Non-pigmented ciliary epithelial cell (primary cell): Measurements from ENCODE around the gene ANKLE1.
"Not testable (repeated sequence)": the region's sequence is repeated elsewhere in the genome, so short reads cannot be mapped to it uniquely, and the experiment has no call there.

ENCODE experiments used
- DNase-seq: peaks from one replicate; pipeline ENCODE4 v3.0.0-alpha.2; 2010; ENCODE audit warnings: low read depth

The ANKLE1 gene

DNA sequence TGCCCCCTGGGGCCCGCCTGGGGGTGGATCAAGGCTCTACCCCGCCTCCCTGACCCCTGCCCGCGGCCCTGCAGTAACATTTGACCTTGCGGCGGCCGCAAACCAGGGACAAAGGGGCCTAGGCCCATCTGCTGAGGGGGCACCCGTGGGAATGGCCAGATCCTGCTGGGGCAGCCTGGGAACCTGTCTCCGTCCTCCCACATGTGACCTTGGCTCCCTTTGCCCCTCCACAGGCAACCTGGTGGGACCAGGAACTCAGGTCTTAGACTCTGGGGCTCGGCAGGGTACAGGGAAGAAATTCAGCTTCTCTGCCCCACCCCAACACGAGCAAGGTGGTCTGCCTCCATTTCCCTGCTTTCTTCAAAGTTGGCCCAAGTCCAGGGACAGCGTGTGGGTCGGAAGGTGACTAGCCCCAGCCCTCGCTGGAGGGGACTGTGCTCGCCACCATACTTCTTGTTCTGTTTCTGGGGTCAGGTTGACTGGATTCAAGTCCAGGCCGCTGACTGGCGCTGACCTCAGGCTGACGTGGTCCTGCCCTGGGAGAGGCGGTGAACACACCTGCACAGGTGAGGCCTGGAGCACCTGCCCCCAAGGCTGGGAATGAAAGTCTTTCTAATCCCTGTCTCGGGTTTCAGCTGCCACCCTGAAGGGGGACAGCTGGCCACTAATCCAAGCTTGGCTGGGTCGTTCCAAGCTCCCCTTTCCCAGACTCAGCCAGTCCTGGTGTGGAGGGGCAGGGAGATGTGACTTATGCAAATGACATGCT, 33.5 kb upstream of the ANKLE1 start:
- DNase-seq: no peak

DNA sequence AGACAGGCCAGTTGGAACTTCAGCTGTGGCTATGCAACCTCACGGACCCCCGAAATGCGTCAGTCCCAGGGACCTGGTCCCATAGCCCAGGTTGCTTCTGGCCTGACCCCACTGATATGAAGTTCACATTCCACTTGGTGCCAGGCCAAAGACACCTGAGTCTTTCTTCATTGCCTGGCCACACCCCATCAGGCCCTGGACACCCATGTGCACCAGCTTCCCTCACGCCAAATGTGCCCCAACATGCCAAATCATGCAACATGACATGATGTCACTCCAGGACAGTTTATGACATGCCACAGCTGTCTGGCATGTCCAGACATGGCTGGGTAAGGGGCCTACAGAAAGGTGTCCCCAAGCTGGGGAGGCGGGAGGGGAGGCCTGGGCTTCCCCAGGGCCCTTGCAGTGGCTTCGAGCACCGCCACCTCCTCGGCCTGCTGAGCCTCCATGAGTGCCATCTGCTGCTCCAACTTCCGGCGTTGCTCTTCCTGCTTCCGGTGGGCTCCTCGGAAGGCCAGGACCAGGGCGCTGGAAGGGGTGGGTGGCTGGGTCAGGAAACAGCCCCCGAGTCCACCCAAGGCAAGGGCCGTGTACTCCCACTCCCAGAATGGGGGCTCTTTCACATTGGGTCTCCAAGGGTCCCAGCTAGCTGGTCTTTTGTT, 31.7 kb upstream of the ANKLE1 start:
- no peak for DNase-seq

DNA sequence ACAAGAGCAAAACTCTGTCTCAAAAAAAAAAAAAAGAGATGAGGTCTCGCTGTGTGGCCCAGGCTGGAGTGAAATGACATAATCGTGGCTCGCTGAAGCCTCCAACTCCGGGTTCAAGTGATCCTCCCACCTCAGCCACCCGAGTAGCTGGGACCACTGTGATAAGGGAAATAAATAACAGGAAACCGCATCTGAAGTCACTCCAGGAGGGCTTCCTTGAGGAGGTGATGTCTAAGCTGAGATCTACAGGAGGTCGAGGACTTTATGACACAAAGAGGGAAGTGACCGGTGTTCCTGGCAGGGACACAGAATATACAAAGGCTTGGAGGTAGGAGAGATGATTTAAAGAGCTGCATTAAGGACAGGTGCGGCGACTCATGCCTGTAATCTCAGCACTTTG, 27.1 kb upstream of the ANKLE1 start:
- no peak for DNase-seq

DNA sequence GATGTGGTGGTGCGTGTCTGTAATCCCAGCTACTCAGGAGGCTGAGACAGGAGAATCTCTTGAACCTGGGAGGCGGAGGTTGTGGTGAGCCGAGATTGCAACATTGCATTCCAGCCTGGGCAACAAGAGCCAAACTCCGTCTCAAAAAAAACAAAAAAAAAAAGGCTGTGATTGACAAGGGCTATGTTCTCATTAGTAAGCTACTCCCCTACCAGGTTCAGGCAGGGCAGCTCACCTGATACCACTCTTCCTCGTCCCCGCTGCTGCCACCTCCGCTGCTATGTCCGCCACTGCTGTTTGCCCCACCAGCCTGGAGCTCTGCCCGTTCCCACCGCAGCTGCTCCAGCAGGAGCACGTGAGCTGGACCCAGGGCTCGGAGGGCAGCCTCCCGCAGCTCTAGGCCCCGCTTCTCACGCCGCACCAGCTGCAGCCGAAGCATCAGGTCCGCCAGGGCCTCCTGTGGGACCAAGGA, 26.5 kb upstream of the ANKLE1 start:
- no peak for DNase-seq

DNA sequence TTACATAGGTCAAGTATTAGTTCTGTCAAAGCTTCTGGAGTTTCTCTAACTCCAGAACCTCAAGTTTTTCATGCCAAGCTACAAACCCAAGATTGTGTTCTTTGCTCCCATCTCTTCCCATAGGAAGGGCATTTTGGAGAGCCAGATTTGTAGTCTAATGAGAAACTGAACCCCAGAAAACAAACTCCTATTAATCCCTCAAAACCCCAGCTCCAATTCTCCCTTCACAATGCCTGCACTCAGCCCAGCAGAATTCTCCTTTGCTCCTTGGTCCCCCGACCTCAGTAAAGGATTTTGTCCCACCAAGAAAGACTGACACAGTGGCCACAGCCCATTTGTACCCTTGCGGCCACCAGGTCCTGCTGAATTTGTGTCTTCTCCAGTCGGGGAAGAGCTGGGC, 25.6 kb upstream of the ANKLE1 start:
- DNase-seq: no peak

DNA sequence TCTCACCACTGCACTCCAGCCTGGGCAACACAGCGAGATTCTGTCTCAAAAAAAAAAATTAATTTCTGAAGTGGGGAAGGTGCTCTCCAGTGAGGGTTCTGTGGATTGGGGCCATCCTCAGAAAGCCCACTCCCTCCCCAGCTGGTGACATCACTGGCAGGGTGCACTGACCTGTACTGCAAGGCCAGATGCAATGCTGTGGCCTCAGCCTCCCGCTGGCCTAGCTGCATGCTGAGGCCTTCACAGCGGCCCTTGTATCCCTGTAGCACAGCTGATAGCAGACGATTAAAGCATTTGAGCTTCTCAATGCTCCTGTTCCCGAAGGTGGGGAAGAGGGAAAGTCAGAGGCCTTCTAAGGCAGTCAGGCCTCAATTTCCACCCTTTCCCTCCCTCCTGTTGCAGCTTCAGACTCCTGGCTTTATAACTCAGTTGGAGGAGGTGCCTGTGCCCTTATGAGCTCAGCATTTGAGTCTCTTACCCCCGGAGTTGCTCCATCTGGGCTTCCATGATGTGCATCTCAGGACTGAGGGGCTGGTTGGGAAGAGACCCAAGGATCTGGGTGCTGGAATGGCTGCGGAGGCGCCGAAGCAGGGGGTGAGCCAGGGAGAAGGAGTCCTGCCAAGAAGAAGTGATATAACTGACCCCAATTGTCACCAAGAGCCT, 22.5 kb upstream of the ANKLE1 start:
- no peak for DNase-seq

DNA sequence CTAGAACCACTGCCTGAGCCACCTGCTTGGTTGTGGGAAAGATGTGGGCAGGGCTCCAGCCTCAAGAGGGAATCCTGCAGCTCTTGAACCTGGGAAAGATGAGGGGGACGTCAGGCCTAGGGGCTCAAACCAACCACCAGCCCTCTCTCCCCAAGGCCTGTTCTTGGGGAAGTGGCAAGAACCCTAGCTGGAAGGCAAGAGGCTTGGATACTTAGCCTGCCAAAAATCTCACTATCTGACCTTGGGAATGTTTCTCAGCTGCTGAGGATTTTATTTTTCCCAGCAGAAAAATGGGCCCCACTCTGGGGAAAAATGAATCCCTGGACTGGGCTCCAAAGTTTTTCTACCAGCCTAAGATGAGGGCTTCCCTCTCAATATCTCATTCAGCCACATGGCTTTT, 21.8 kb upstream of the ANKLE1 start:
- DNase-seq: no peak

DNA sequence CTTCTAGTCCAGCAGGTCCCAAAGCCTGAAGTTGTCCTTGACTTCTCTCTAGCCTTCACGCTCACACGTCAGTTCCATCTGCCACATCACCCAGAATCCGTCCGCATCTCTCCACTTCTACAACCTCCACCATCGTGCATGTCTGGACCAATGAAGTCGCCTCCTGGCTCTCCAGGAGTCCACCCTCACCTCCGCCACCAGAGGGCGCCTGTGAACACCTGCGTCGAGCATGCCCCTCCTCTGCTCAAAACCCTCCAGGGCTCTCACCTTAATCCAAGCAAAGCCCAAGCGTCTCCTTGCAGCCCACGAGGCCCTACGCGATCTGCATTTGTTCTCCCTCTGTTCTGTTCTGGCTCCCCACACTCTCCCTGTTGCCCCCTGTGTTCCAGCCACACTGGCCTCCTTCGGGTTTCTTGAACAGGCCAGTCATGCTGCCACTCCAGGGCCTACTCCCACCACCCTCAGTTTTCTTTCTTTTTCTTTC, 20.8 kb upstream of the ANKLE1 start:
- DNase-seq: no peak

DNA sequence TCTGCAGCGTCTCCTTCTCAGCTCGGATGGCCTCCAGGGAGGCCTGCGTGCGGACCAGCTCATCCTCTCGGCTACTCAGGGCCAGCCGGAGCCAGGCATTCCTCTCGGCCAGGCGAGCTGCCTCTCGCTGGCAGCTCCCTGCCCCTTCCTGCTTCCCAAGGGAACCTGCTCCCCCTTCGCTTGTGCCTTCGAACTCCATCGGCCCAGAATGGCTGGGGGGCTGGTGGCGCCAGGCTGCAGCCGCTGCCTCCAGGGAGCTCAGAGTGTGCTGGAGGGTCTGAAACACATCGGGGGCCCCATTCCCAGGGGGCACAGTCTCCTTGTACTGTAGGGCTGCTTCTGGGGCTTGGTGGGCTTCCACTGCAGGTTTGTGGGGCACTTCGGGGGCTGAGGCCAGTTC, 19.1 kb upstream of the ANKLE1 start:
- DNase-seq: no peak

DNA sequence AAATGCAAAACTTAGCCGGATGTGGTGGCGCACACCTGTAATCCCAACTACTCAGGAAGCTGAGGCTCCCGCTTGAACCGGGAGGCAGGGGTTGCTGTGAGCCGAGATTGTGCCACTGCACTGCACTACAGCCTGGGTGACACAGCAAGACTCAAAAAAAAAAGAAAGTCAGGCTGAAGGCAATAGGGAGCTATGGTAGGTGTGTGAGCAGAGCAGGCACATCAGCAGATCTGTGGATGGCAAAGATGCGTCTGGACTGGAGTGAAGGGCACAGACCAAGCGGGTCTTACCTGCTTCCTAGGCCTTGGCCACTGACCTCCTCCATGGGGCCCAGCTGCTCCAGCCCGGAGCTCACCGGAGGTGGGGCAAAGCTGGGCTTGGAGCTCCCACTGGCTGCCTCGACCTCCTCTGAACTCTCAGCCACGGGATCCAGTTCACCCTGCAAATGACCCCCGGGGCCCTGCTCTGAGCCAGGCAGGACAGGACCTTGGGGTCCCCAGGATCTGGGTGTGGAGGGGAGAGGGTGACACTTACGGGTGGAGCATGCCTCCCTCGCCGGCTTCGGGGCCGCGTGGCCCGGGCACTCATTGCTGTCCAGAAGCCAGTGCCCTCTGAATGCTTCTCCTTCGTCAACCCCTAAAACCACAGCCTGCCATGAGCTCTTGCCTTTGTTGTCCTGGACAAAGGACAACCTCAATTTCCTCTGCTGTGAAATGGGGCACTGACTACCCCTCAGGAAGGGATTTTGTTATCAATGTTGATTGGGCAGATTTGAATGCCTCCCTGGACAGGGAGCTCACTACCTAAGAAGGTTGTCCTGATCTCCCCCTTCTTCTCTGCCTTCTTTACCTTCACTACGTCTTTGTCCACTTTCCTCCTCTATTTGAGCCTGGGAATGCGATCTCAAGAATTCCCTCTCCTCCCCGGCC, 17.7 kb upstream of the ANKLE1 start:
- DNase-seq: no peak

DNA sequence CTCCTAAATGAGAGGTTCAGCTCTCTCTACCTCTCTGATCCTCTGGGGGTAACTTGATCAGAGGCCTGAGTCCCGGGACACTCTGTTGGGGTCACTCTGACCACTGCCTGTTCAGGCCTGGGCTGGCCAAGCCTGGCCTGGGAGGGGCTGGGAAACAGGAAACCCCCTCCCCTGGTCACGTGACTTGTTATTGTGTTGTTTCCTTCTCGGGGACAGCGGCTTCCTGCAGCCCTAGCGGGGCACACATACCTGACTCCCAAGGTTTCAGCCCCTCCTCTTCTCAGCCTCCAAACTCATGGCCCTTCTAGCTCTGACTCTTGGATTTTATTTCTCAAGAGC, 17.1 kb upstream of the ANKLE1 start, which contains the start of gene USHBP1:
Gene USHBP1 (minus strand): TSS at position 105 of the 339 bp plus-strand sequence. CDS start 446 bp downstream, outside the sequence.
- DNase-seq: no peak

DNA sequence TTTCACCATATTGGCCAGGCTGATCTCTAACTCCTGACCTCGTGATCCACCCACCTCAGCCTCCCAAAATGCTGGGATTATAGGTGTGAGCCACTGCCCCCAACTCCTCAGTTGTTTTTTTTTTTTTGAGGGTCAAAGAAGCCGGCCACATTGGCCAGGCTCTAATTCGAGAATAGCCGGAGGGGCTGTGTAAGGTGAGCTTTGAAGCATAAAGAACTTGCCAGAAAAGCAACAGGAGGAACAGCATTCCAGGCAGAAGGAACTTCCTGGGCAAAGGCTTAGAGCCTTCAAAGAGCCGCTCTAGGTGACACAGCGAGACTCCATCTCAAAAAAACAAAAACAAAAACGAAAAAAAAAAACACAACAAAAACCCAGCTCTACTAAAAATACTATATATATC, 15.7 kb upstream of the ANKLE1 start:
- no peak for DNase-seq

DNA sequence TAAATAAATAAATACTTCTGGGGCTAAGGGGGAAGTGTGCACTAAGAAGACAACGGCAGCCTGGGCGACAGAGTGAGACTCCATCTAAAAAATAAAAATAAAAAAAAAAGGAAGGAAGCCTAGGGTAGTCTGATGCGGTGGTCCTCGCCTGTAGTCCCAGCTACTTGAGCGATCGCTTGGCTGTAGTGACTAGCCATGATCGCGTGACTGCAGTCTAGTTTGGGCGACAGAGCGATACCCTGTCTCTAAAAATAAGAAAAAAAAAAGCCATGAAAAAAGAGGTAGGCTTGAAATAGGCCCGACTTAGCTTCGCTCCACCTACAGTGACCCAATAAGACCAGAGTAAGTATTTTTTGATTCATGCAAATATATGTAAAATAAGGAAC, 15.1 kb upstream of the ANKLE1 start:
- DNase-seq: no peak

DNA sequence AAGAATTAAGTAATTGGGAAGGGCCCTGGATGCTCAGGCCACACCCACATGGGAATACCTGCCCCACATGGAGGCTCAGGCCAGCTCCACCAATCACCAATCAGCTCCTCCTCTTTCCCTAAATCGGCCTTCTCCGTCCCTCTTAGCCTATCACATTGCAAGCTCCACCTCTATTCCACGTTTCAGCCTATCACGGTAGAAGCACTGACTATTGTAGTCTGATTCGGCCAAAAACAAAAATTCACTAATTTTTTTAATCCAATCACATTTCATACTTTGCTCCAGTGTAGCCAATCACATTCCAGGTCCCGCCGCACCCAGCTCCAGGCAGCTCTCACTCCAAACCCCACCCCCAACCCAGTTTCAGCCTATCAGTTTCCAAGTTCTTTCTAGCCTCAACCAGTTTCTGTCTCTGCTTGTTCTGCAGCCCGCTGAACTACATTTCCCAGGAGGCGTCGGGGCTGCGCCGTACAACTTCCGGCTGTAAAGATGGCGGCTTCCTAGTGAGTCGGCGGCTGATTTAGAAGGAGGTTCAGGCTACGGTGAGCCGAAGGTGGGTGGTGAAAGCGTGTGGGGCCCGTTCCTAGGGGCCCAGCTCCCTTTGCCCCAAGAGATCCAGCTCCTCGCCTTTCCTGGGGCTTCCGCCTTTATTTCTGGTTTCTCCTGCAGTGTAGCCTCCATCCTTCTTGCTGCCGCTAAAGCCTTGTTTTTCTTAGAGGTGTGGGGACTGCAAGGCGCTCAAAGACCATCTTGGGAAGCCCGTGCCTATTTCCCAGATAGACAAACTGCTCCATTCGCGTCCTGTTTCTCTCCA, 14.5 kb upstream of the ANKLE1 start, which contains the start of gene BABAM1:
Gene BABAM1 (plus strand): TSS at position 469 of the 814 bp plus-strand sequence. CDS start 1,364 bp downstream, outside the sequence.
- peak; percentile 100 for DNase-seq

DNA sequence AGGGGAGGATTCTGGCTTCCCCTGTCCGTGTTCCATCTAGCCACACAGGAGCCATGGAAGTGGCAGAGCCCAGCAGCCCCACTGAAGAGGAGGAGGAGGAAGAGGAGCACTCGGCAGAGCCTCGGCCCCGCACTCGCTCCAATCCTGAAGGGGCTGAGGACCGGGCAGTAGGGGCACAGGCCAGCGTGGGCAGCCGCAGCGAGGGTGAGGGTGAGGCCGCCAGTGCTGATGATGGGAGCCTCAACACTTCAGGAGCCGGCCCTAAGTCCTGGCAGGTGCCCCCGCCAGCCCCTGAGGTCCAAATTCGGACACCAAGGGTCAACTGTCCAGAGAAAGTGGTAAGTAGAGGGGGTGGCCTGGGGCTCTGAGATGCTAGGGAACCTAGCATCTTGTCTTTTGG, 12.9 kb upstream of the ANKLE1 start:
- no peak for DNase-seq

DNA sequence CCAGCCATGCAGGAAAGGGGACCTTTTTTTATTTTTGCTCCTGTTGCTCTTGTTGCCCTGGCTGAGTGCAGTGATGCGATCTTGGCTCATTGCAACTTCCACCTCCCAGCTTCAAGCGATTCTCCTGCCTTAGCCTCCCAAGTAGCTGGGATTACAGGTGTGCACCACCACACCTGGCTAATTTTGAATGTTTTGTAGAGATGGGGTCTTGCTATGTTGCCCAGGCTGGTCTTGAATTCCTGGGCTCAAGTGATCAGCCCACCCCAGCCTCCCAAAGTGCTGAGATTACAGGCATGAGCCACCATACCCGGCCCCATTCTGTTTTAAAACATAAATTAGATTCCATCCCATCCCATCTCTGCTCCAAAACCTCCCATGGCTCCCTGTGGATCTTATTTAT, 6.8 kb upstream of the ANKLE1 start:
- not testable (repeated sequence) for DNase-seq

DNA sequence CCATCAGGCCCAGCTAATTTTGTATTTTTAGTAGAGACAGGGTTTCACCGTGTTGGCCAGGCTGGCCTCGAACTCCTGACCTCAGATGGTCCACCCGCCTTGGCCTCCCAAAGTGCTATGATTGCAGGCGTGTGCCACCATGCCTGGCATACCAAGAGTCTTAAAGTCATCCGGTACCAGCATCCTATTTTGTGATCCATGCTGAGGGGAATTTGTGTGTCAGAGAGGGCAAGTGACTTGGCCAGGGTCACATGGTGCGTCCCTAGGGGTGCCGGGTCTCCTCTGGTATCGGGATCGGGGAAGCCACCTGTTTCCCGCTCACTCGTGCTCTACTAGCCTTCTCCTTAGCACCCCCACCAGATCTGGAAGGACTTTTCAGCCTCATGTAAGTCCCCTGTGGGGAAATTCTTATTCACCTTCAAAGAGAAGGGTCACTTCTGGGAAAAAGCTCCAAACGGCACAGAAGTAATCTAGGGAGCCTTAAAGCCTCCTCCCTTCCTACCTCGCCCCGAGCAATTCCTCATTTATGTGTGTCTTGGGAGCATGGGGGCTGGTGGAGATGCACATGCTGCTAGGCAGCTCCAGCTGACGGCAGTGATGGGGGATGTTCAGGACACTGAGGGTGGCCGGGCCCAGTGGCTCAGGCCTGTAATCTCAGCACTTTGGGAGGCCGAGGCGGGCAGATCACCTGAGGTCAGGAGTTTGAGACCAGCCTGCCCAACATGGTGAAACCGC, 6.1 kb upstream of the ANKLE1 start:
- no peak for DNase-seq

DNA sequence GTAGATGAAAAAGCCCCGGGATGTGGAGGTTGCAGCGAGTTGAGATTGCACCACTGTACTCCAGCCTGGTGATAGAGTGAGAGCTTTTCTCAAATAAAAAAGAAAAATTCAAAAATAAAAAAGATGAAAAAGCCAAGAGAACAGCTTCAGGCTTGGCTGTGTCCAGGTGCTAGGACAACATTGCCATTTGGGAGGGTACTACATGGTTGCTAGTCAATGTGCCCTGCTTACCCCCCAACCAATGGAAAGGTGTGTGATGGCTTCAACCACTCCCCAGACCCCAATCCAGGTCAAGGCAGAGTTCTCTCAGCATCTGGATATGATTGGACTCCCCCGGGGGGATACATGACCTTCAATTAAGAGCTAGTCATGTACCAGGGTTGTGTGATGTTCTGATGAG, 2.3 kb upstream of the ANKLE1 start:
- DNase-seq: no peak

DNA sequence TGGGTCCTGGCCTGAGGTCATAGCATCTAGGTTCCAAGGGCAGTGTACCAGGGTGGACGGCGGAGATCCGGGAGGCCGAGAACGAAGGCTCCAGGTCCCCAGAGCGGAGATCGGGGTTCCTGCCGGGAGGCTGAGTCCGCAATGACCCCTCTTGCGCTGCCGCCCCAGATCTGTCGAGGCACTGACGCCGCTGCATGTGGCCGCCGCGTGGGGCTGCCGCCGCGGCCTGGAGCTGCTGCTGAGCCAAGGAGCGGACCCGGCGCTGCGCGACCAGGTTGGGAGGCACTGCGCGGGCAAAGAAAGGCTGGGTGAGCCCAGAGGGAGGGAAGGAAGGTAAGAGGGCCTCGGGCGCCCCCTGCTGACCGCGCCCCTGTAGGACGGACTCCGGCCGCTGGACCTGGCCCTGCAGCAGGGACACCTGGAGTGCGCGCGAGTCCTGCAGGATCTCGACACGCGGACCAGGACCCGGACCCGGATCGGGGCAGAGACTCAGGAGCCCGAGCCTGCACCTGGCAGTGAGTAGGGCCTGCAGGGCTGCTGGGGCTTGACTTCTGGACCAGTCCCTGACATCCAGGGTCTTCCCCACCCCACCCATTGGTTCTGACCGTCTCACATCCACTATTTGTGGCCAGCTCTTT, 906 bp downstream of the ANKLE1 start:
- DNase-seq: no peak

DNA sequence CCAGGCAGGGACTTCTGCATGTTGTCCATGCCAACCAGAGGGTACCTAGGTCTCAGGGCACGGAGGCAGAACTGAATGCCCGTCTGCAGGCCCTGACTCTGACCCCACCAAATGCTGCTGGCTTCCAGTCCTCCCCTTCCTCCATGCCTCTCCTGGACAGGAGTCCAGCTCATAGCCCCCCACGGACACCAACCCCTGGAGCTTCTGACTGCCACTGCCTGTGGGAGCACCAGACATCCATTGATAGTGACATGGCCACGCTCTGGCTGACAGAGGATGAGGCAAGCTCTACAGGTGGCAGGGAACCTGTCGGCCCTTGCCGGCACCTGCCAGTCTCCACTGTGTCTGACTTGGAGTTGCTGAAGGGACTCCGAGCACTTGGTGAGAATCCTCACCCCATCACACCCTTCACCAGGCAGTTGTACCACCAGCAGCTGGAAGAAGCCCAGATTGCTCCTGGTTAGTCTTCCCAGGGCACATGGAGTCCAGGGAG, 1.8 kb downstream of the ANKLE1 start:
- DNase-seq: no peak
